HepG2 (cell line): ENCODE measurements around the gene CYP19A1. TPM values are rescaled to one million over a fixed set of nuclear protein-coding genes. Genes with fewer than 3 reads are reported as not detected.

Source experiments
- ATAC-seq: fragments of 200-7000 bp; cut with Tn5 transposase; 3 replicates; pipeline ENCODE4 v1.9.1; 2020; ENCODE audit warnings: mild to moderate bottlenecking, moderate library complexity
- BruUV-seq: library from RNA; stranded (reverse); fragments of 400-500 nt; replicated peaks from 2 replicates; lab custom pipeline; 2021; lab: Mats Ljungman, UMichigan
- CTCF ChIA-PET: fragments of 300-600 bp; formaldehyde crosslinking; extraction: SDS; loops from one replicate; lab custom pipeline; 2021; ENCODE audit warnings: low total read pairs, inconsistent platforms, low intra/inter-chr PET ratio; lab: Yijun Ruan, JAX
- POLR2A ChIA-PET: fragments of 350-600 bp; sonication (Branson Sonifier 250); formaldehyde crosslinking; loops from one replicate; lab custom pipeline; 2020; ENCODE audit warnings: antibody characterized with exemption, inconsistent platforms; lab: Yijun Ruan, JAX
- DNase-seq: peaks from one replicate; pipeline ENCODE4 v3.0.0-alpha.2; 2015; ENCODE audit warnings: low spot score
- FAIRE-seq: peaks from 3 replicates; lab custom pipeline; 2011; peaks lifted over from hg19 to GRCh38; lab: Jason Lieb, UNC
- H2AFZ ChIP-seq: one replicate; pipeline ENCODE4 v1.6.1; 2011; ENCODE audit warnings: low read length, inconsistent platforms
- H3K27ac ChIP-seq: fragments of 300-600 bp; 3 replicates; pipeline ENCODE4 v1.8.0; 2011; ENCODE audit warnings: mixed run types, mild to moderate bottlenecking, mixed read lengths, low read length, inconsistent platforms; ENCODE audit not compliant: insufficient read depth; ENCODE audit errors: extremely low read length
- H3K27me3 ChIP-seq, 2 experiments: fragments of 200-600 bp in 1 of 2; 2 replicates in 1 of 2; 3 replicates in 1 of 2; pipeline versions ENCODE4 v1.6.0 to v1.8.0; 2011; ENCODE audit warnings: low read length in 2 of 2, mild to moderate bottlenecking in 2 of 2, moderate library complexity in 2 of 2, inconsistent platforms in 1 of 2; ENCODE audit not compliant: insufficient read depth in 2 of 2, control insufficient read depth in 1 of 2
- H3K36me3 ChIP-seq, 2 experiments: fragments of 200-600 bp in 1 of 2; replicated peaks in 1 of 2; 2 replicates in 1 of 2; 3 replicates in 1 of 2; pipeline versions ENCODE4 v1.5.1 to v1.8.0; 2011; ENCODE audit warnings: low read length in 2 of 2, inconsistent platforms in 1 of 2; ENCODE audit not compliant: insufficient read depth in 2 of 2, control insufficient read depth in 1 of 2
- H3K4me1 ChIP-seq: 2 replicates; pipeline ENCODE4 v1.5.1; 2012; ENCODE audit warnings: low read length, inconsistent platforms; ENCODE audit not compliant: insufficient read depth
- H3K4me2 ChIP-seq: 2 replicates; pipeline ENCODE4 v1.6.0; 2011; ENCODE audit warnings: low read depth, low read length, inconsistent platforms
- H3K4me3 ChIP-seq, 3 experiments: fragments of 200-600 bp in 1 of 3; sonication (generic), shearing (Covaris generic) in 1 of 3; replicated peaks in 1 of 3; 2 replicates each; pipeline ENCODE4 v1.5.1; 2011 to 2016; ENCODE audit warnings: low read length in 3 of 3, inconsistent platforms in 2 of 3, low read depth in 2 of 3, mild to moderate bottlenecking in 2 of 3, control low read depth in 1 of 3, mixed read lengths in 1 of 3; ENCODE audit not compliant: insufficient read depth in 1 of 3
- H3K79me2 ChIP-seq: one replicate; pipeline ENCODE4 v1.6.1; 2011; ENCODE audit warnings: low read length, inconsistent platforms; ENCODE audit not compliant: insufficient read depth
- H3K9ac ChIP-seq: 2 replicates; pipeline ENCODE4 v1.6.0; 2011; ENCODE audit warnings: mild to moderate bottlenecking, low read depth, low read length, inconsistent platforms; ENCODE audit not compliant: insufficient read depth
- H3K9me3 ChIP-seq: 2 replicates; pipeline ENCODE4 v1.5.1; 2012; ENCODE audit warnings: mild to moderate bottlenecking, low read length
- H4K20me1 ChIP-seq: 2 replicates; pipeline ENCODE4 v1.6.0; 2011; ENCODE audit warnings: inconsistent platforms, mild to moderate bottlenecking, low read length, moderate library complexity; ENCODE audit not compliant: insufficient read depth
- DBP ChIP-seq: sonication (generic); formaldehyde crosslinking; IDR thresholded peaks from 2 replicates; pipeline ENCODE4 v1.4.0; 2020; ENCODE audit warnings: missing genetic modification reagents; ENCODE audit errors: not compliant biosample characterization
- EEA1 ChIP-seq: sonication (generic); formaldehyde crosslinking; IDR thresholded peaks from 2 replicates; pipeline ENCODE4 v1.5.1; 2020; ENCODE audit warnings: mild to moderate bottlenecking, missing genetic modification reagents, borderline replicate concordance
- NFYB ChIP-seq: sonication (generic); formaldehyde crosslinking; IDR thresholded peaks from 2 replicates; pipeline ENCODE4 v1.4.0; 2020; ENCODE audit warnings: missing genetic modification reagents
- NRL ChIP-seq: sonication (generic); formaldehyde crosslinking; IDR thresholded peaks from 2 replicates; pipeline ENCODE4 v1.5.0; 2020; ENCODE audit warnings: missing genetic modification reagents, mild to moderate bottlenecking, moderate library complexity, borderline replicate concordance
- SKI ChIP-seq: fragments of 450-650 bp; IDR thresholded peaks from one replicate; pipeline ENCODE4 v1.6.1; 2018; ENCODE audit warnings: mild to moderate bottlenecking; ENCODE audit not compliant: partially characterized antibody
- SRY ChIP-seq: sonication (generic); formaldehyde crosslinking; IDR thresholded peaks from 2 replicates; pipeline ENCODE4 v1.8.0; 2022; ENCODE audit warnings: mild to moderate bottlenecking, missing genetic modification reagents
- TAF15 ChIP-seq: fragments of 200-400 bp; formaldehyde crosslinking; IDR thresholded peaks from one replicate; pipeline ENCODE4 v1.6.1; 2018; ENCODE audit warnings: mild to moderate bottlenecking, low read depth, low read length; ENCODE audit not compliant: poor library complexity, severe bottlenecking
- XRCC5 ChIP-seq: fragments of 200-400 bp; formaldehyde crosslinking; optimal IDR thresholded peaks from 2 replicates; pipeline ENCODE3; 2017; ENCODE audit warnings: mild to moderate bottlenecking, low read length
- ZNF225 ChIP-seq: sonication (generic); formaldehyde crosslinking; IDR thresholded peaks from 2 replicates; pipeline ENCODE4 v1.4.0; 2020; ENCODE audit warnings: mild to moderate bottlenecking, missing genetic modification reagents
- ZNF609 ChIP-seq: sonication (generic); formaldehyde crosslinking; IDR thresholded peaks from 2 replicates; pipeline ENCODE4 v1.4.0; 2020; ENCODE audit warnings: mild to moderate bottlenecking, missing genetic modification reagents, borderline replicate concordance
- WGBS: methylation state at CpG from one replicate; pipeline ENCODE4 v1.1.6; 2017; ENCODE audit warnings: low lambda C conversion rate; 5-methylcytosine and 5-hydroxymethylcytosine counted together
- in situ Hi-C: cut with HindIII; loops from 2 replicates; pipeline ENCODE4 v1.10.0; 2017; ENCODE audit warnings: low pct_unique_long_range_greater_than_20kb; ENCODE audit not compliant: extremely low pct_ligation_motif_present
- intact Hi-C: fragments of 100-400 bp; cut with micrococcal nuclease; formaldehyde crosslinking; loops from one replicate; pipeline ENCODE4 v1.10.0; 2022; ENCODE audit not compliant: unreplicated experiment
- polyA plus RNA-seq, 8 experiments: library from polyadenylated mRNA; depleted of rRNA in 3 of 8; stranded (reverse) in 7 of 8; unstranded in 1 of 8; fragments of >200 nt; fragmentation: Illumina TruSeq in 4 of 8; extraction: Trizol in 4 of 8; gene quantifications; 2 replicates each; pipeline versions ENCODE4 v1.2.1 to v1.2.3, GENCODE V29; 2011 to 2016; ENCODE audit warnings: low read depth in 4 of 8, missing spikeins in 1 of 8, mixed read lengths in 1 of 8; ENCODE audit not compliant: insufficient read depth in 1 of 8
- total RNA-seq, 5 experiments: library from RNA; depleted of rRNA; stranded (reverse); fragments of >200 nt; fragmentation: Illumina TruSeq; extraction: Trizol; gene quantifications; 2 replicates each; pipeline ENCODE4 v1.2.3, GENCODE V29; 2016; ENCODE audit warnings: low read depth in 1 of 5

The CYP19A1 gene
- total and polyA plus RNA-seq, 2 of the 13 experiments (the other 11 are each of a cell fraction or from before 2014, with no cell fraction given), result 10.9 to 23.0 TPM

GRCh38 chr15:51270706-51271105 lies 67.7 kb downstream of the CYP19A1 start:
- intact Hi-C loops, result no loop called here
- no TSS peak for BruUV-seq
- FAIRE-seq, result no peak

More at GRCh38 chr15:51270706-51271105, 67.7 kb downstream of the CYP19A1 start:
- H4K20me1 ChIP-seq, result 0 out of 2 replicates have a peak, but pooled peaks cover under 1% of the 10 kb centered on the region
- H3K4me2 ChIP-seq, result no peak overlapping the region
- TF ChIP-seq EEA1 (CRISPR knock-in tag) (no peak), SRY (CRISPR knock-in tag) (no peak), NRL (no peak), TAF15 (no peak), XRCC5 (no peak), DBP (CRISPR knock-in tag) (no peak), ZNF225 (CRISPR knock-in tag) (no peak), ZNF609 (CRISPR knock-in tag) (no peak), SKI (no peak), NFYB (CRISPR knock-in tag) (no peak)
- CTCF ChIA-PET, result no interaction called here
- H3K27me3 ChIP-seq, result no peaks in the 10 kb centered on the region
- 88% methylated on average over 6 of the region's 6 CpGs for WGBS
- in situ Hi-C loops, result no loop called here
- no peaks in the 10 kb centered on the region for H3K79me2 ChIP-seq
- H3K4me3 ChIP-seq, result no peak overlapping the region
- DNase-seq, result no peak
- no peak overlapping the region for H2AFZ ChIP-seq
- ATAC-seq, result no peak
- no peak overlapping the region for H3K9ac ChIP-seq
- H3K9me3 ChIP-seq, result no peaks in the 10 kb centered on the region
- H3K4me1 ChIP-seq, result no peaks in the 10 kb centered on the region
- POLR2A ChIA-PET, result no interaction called here
- H3K27ac ChIP-seq, result no peak overlapping the region
- H3K36me3 ChIP-seq, result no peaks in the 10 kb centered on the region
